Osteocyte (in vitro differentiated cells): Measurements from ENCODE around the gene LSM4. TPM values are rescaled to one million over a fixed set of nuclear protein-coding genes. Genes with fewer than 3 reads are reported as not detected.

ENCODE experiments used
- DNase-seq: peaks from one replicate; pipeline ENCODE4 v3.0.0; 2021; ENCODE audit warnings: mixed read lengths; ENCODE audit not compliant: unreplicated experiment; ENCODE audit errors: extremely low spot score
- H3K27ac Mint-ChIP-seq: one replicate; pipeline ENCODE4 v1.8.0; 2021; ENCODE audit warnings: mild to moderate bottlenecking, mixed read lengths; ENCODE audit not compliant: unreplicated experiment
- H3K27me3 Mint-ChIP-seq: one replicate; pipeline ENCODE4 v1.8.0; 2021; ENCODE audit warnings: mixed read lengths; ENCODE audit not compliant: unreplicated experiment
- H3K36me3 Mint-ChIP-seq: one replicate; pipeline ENCODE4 v1.8.0; 2021; ENCODE audit warnings: mixed read lengths; ENCODE audit not compliant: unreplicated experiment
- H3K4me1 Mint-ChIP-seq: one replicate; pipeline ENCODE4 v1.8.0; 2021; ENCODE audit warnings: mixed read lengths; ENCODE audit not compliant: unreplicated experiment
- H3K4me3 Mint-ChIP-seq: one replicate; pipeline ENCODE4 v1.8.0; 2021; ENCODE audit warnings: mild to moderate bottlenecking, moderate library complexity, mixed read lengths; ENCODE audit not compliant: unreplicated experiment
- H3K9me3 Mint-ChIP-seq: one replicate; pipeline ENCODE4 v1.8.0; 2021; ENCODE audit warnings: mixed read lengths; ENCODE audit not compliant: unreplicated experiment
- total RNA-seq: library from RNA; stranded (reverse); gene quantifications from 2 replicates; pipeline ENCODE4 v1.2.1, GENCODE V29; 2021
- TF ChIP-seq, protein P1 (sequence below): fragments of 200-600 bp; sonication (generic); IDR thresholded peaks from 2 replicates; pipeline ENCODE4 v1.5.0; 2021; ENCODE audit warnings: antibody characterized with exemption, mild to moderate bottlenecking, moderate library complexity

The LSM4 gene
- total RNA-seq, 1 donor from 2014 or later = 92.1 TPM

GRCh38 chr19:18297308-18297707, 25.6 kb downstream of the LSM4 start:
- H3K9me3 Mint-ChIP-seq = no peaks in the 10 kb centered on the region
- TF ChIP-seq, protein P1, sequence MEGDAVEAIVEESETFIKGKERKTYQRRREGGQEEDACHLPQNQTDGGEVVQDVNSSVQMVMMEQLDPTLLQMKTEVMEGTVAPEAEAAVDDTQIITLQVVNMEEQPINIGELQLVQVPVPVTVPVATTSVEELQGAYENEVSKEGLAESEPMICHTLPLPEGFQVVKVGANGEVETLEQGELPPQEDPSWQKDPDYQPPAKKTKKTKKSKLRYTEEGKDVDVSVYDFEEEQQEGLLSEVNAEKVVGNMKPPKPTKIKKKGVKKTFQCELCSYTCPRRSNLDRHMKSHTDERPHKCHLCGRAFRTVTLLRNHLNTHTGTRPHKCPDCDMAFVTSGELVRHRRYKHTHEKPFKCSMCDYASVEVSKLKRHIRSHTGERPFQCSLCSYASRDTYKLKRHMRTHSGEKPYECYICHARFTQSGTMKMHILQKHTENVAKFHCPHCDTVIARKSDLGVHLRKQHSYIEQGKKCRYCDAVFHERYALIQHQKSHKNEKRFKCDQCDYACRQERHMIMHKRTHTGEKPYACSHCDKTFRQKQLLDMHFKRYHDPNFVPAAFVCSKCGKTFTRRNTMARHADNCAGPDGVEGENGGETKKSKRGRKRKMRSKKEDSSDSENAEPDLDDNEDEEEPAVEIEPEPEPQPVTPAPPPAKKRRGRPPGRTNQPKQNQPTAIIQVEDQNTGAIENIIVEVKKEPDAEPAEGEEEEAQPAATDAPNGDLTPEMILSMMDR = no peak
- H3K27me3 Mint-ChIP-seq = no peaks in the 10 kb centered on the region
- DNase-seq = no peak
- H3K27ac Mint-ChIP-seq = no peak overlapping the region
- no peak overlapping the region for H3K4me3 Mint-ChIP-seq
- no peaks in the 10 kb centered on the region for H3K36me3 Mint-ChIP-seq
- H3K4me1 Mint-ChIP-seq = peaks cover 31% of the 10 kb centered on the region

- no peak for DNase-seq
- H3K27me3 Mint-ChIP-seq = no peaks in the 10 kb centered on the region
- H3K36me3 Mint-ChIP-seq = no peaks in the 10 kb centered on the region
- no peak overlapping the region for H3K4me3 Mint-ChIP-seq
- H3K27ac Mint-ChIP-seq = no peak overlapping the region
- H3K4me1 Mint-ChIP-seq = peaks cover 44% of the 10 kb centered on the region
- TF ChIP-seq, protein P1 = no peak
- H3K9me3 Mint-ChIP-seq = no peaks in the 10 kb centered on the region
These were observed 27.8 kb downstream of the LSM4 start for GRCh38 chr19:18295034-18295451.

DNA sequence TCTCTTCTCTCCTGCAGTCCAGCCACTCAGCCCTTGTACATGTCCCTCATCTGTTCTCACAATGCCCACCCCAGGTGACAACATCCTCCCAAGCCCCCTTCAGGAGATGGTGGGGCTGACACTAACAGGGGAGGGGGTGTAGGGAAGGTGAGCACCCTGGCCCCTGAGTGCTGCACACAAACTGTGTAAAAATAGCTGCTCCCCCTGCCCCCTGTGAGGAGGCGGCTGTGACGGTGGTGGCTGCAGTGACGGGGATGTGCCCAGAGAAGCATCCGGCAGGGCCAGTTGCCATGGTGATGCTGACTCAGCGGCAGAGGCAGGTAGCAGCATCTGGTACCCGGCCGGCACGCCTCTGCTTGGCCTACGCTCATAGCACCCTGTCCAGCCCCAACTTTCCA, 28.4 kb downstream of the LSM4 start:
- H3K4me3 Mint-ChIP-seq = no peak overlapping the region
- no peaks in the 10 kb centered on the region for H3K9me3 Mint-ChIP-seq
- TF ChIP-seq, protein P1 = no peak
- H3K27ac Mint-ChIP-seq = no peak overlapping the region
- no peak for DNase-seq
- H3K36me3 Mint-ChIP-seq = no peaks in the 10 kb centered on the region
- H3K27me3 Mint-ChIP-seq = no peaks in the 10 kb centered on the region
- peaks cover 49% of the 10 kb centered on the region for H3K4me1 Mint-ChIP-seq

- H3K9me3 Mint-ChIP-seq = no peaks in the 10 kb centered on the region
These were observed 29.0 kb downstream of the LSM4 start for GRCh38 chr19:18293642-18294466.

More at GRCh38 chr19:18293642-18294466, 29.0 kb downstream of the LSM4 start:
- TF ChIP-seq, protein P1 = no peak
- peak overlapping the region; percentile 96 for H3K27ac Mint-ChIP-seq
- no peak for DNase-seq
- no peaks in the 10 kb centered on the region for H3K36me3 Mint-ChIP-seq
- H3K27me3 Mint-ChIP-seq = no peaks in the 10 kb centered on the region
- no peak overlapping the region for H3K4me3 Mint-ChIP-seq
- peaks cover 46% of the 10 kb centered on the region for H3K4me1 Mint-ChIP-seq
